ENCODE data around the gene LRRC3.
"Not testable (repeated sequence)": the region's sequence is repeated elsewhere in the genome, so short reads cannot be mapped to it uniquely, and the experiment has no call there.

DNA sequence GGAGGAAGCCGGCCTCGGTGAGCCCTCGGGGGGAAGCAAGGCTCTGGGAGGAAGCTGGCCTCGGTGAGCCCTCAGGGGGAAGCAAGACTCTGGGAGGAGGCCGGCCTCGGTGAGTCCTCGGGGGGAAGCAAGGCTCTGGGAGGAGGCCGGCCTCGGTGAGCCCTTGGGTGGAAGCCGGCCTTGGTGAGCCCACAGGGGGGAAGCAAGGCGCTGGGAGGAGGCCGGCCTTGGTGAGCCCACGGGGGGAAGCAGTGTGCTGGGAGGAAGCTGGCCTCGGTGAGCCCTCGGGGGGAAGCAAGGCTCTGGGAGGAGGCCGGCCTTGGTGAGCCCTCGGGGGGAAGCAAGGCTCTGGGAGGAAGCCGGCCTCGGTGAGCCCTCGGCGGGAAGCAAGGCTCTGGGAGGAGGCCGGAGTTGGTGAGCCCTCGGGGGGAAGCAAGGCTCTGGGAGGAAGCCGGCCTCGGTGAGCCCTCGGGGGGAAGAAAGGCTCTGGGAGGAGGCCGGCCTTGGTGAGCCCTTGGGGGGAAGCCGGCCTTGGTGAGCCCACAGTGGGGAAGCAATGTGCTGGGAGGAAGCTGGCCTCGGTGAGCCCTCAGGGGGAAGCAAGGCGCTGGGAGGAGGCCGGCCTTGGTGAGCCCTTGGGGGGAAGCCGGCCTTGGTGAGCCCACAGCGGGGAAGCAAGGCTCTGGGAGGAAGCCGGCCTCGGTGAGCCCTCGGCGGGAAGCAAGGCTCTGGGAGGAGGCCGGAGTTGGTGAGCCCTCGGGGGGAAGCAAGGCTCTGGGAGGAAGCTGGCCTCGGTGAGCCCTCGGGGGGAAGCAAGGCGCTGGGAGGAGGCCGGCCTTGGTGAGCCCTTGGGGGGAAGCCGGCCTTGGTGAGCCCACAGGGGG is 47.9 kb downstream of the LRRC3 start:
- TF ChIP-seq, protein P1, sequence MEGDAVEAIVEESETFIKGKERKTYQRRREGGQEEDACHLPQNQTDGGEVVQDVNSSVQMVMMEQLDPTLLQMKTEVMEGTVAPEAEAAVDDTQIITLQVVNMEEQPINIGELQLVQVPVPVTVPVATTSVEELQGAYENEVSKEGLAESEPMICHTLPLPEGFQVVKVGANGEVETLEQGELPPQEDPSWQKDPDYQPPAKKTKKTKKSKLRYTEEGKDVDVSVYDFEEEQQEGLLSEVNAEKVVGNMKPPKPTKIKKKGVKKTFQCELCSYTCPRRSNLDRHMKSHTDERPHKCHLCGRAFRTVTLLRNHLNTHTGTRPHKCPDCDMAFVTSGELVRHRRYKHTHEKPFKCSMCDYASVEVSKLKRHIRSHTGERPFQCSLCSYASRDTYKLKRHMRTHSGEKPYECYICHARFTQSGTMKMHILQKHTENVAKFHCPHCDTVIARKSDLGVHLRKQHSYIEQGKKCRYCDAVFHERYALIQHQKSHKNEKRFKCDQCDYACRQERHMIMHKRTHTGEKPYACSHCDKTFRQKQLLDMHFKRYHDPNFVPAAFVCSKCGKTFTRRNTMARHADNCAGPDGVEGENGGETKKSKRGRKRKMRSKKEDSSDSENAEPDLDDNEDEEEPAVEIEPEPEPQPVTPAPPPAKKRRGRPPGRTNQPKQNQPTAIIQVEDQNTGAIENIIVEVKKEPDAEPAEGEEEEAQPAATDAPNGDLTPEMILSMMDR (optimal IDR thresholded peaks at IDR 0.05 in 1 of 3, IDR thresholded peaks at IDR 0.05 in 1 of 3, conservative IDR thresholded peaks at IDR 0.05 in 1 of 3; ENCODE audit: extremely low read depth in 1 of 3, insufficient read depth in 2 of 3, low read length in 3 of 3), result not testable (repeated sequence)
- not testable (repeated sequence) for TF ChIP-seq EZH2 (IDR thresholded peaks at IDR 0.05; ENCODE audit: low read length)
